ENCODE measurements around the gene ACLY. TPM values are rescaled to one million over a fixed set of nuclear protein-coding genes. Genes with fewer than 3 reads are reported as not detected.
A peak's percentile ranks its signal among the peaks of the same experiment; 100 is the strongest.

The ACLY gene
- total RNA-seq, 1 experiment from 2014 or later: 279 TPM

DNA sequence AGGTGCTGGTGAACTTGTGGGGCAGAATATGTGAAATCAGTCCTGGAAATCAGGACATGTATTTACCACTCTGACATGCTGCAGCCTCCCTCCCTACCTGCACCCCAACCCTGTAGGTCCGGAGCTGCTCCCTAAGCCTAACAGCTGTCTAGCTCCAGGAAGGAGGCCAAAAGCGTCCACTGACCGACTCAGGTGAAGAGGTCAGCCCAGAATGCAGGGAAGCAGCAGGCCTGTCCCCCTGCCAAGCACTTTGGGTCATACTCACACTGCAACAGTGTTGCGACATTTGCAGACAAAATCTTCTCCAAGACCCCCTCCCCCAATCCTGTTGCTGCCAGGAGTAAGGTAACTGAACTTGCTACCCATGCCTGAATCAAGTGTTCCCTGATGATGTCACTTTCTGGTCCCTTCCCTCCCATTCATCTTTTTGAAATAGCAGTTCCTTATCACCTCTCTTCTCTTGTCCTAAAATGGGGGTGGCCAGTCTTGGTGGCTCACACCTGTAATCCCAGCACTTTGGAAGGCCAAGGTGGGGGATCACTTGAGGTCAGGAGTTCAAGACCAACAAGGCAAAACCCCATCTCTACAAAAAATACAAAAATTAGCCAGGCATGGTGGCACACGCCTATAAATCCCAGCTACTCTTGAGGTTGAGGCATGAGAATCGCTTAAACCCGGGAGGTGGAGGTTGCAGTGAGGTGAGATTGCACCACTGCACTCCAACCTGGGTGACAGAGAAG lies 1.3 kb upstream of the ACLY start:
- no peak overlapping the region for H3K4ac ChIP-seq (ENCODE audit: low read depth, low read length)
- H3K4me3 Mint-ChIP-seq: peak overlapping the region; percentile 88 to 90
- H2BK12ac ChIP-seq (ENCODE audit: insufficient read length, low read depth, low read length): no peak overlapping the region
- H2BK120ac ChIP-seq (ENCODE audit: low read depth, low read length, poor library complexity, severe bottlenecking): no peak overlapping the region
- TF ChIP-seq, protein P1, sequence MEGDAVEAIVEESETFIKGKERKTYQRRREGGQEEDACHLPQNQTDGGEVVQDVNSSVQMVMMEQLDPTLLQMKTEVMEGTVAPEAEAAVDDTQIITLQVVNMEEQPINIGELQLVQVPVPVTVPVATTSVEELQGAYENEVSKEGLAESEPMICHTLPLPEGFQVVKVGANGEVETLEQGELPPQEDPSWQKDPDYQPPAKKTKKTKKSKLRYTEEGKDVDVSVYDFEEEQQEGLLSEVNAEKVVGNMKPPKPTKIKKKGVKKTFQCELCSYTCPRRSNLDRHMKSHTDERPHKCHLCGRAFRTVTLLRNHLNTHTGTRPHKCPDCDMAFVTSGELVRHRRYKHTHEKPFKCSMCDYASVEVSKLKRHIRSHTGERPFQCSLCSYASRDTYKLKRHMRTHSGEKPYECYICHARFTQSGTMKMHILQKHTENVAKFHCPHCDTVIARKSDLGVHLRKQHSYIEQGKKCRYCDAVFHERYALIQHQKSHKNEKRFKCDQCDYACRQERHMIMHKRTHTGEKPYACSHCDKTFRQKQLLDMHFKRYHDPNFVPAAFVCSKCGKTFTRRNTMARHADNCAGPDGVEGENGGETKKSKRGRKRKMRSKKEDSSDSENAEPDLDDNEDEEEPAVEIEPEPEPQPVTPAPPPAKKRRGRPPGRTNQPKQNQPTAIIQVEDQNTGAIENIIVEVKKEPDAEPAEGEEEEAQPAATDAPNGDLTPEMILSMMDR (conservative IDR thresholded peaks at IDR 0.05): no peak
- H3K4me1 Mint-ChIP-seq: peaks cover 29 to 36% of the 10 kb centered on the region in 2 experiments
- H3K9me3 Mint-ChIP-seq: no peaks in the 10 kb centered on the region
- peak overlapping the region; percentile 40 for H3K27ac ChIP-seq (ENCODE audit: insufficient read length, low read depth, low read length)
- H3K4me1 ChIP-seq (ENCODE audit: insufficient read depth, low read length): peaks cover 8% of the 10 kb centered on the region; the same call in 1 of the 2 replicates
- H3K4me2 ChIP-seq (ENCODE audit: insufficient read depth, insufficient read length, low read length): peak overlapping the region; percentile 86
- H2AFZ ChIP-seq (ENCODE audit: low read length): no peak overlapping the region
- peaks cover 3% of the 10 kb centered on the region for H4K20me1 ChIP-seq (ENCODE audit: control insufficient read depth, insufficient read depth, insufficient read length)
- WGBS (ENCODE audit: extremely low coverage, insufficient read length, low lambda C conversion rate): no CpG with 5 or more reads among the region's 7 CpGs
- no peak overlapping the region for H2AK5ac ChIP-seq (ENCODE audit: insufficient read length, low read length)
- H3K23me2 ChIP-seq (ENCODE audit: insufficient read length, low read depth, low read length, poor library complexity, severe bottlenecking): peaks cover 11% of the 10 kb centered on the region
- H3K79me2 ChIP-seq (ENCODE audit: insufficient read depth, low read length): peaks cover 33% of the 10 kb centered on the region
- H3K27me3 Mint-ChIP-seq (ENCODE audit: low read depth): no peaks in the 10 kb centered on the region
- H3K14ac ChIP-seq (ENCODE audit: insufficient read depth, low read length): peak overlapping the region; percentile 32; the same call in 1 of the 2 replicates
- no peaks in the 10 kb centered on the region for H3K9me3 ChIP-seq (ENCODE audit: control insufficient read depth, low read depth, low read length)
- peak; percentile 62 for DNase-seq
- no peak overlapping the region for H2BK15ac ChIP-seq (ENCODE audit: low read depth, low read length)
- no peak overlapping the region for H3K56ac ChIP-seq (ENCODE audit: insufficient read length, low read depth, low read length)
- no peaks in the 10 kb centered on the region for H3K27me3 ChIP-seq (ENCODE audit: insufficient read depth, low read length)
- H2BK20ac ChIP-seq (ENCODE audit: low read depth, low read length, poor library complexity, severe bottlenecking): no peak overlapping the region
- H3K27ac Mint-ChIP-seq: peak overlapping the region; percentile 46 to 96 (median 94)
- H2BK5ac ChIP-seq (ENCODE audit: insufficient read length, low read length): no peak overlapping the region
- no peak overlapping the region for H4K5ac ChIP-seq (ENCODE audit: insufficient read length, low read depth, low read length)
- no peak overlapping the region for H3K23ac ChIP-seq (ENCODE audit: insufficient read length, low read depth, low read length)
- H4K91ac ChIP-seq (ENCODE audit: insufficient read length, low read depth, low read length): no peak overlapping the region
- peaks cover 2% of the 10 kb centered on the region for H3K79me1 ChIP-seq (ENCODE audit: insufficient read depth, low read depth, low read length, poor library complexity, severe bottlenecking)
- H3T11ph ChIP-seq (ENCODE audit: low read length): no peak overlapping the region
- H3K18ac ChIP-seq (ENCODE audit: insufficient read length, low read depth, low read length): no peak overlapping the region
- H3K9ac ChIP-seq (ENCODE audit: extremely low read depth, insufficient read length, low read length): peak overlapping the region; percentile 12
- no peak overlapping the region for H4K8ac ChIP-seq (replicated peaks; ENCODE audit: insufficient read length, low read depth, low read length)
- peaks cover 4 to 11% (median 7%) of the 10 kb centered on the region in 3 experiments; a peak in 4 of 7 replicates for H3K36me3 Mint-ChIP-seq (ENCODE audit: insufficient read depth in 1 of 3, low read depth in 3 of 3)

All from H9 (cell line).